Stimulated activated CD8-positive, alpha-beta memory T cell treated with anti-CD3 and anti-CD28 coated beads, Interleukin-2, amount 100 ng/mL, for 1 hour (primary cell): ENCODE data around the gene MESD.

Experiments used
- DNase-seq, 2 donors: peaks; one replicate each; pipeline ENCODE4 v3.0.0-alpha.2; 2020; ENCODE audit warnings: low read depth in 2 of 2

MESD gene

GRCh38 chr15:81015621-81016488 lies 26.2 kb upstream of the MESD start:
- DNase-seq = no peak

GRCh38 chr15:81014446-81015093 lies 25.0 kb upstream of the MESD start:
- no peak for DNase-seq

- no peak for DNase-seq
These were observed 23.8 kb upstream of the MESD start for GRCh38 chr15:81013396-81013929.

- no peak for DNase-seq
These were observed 23.0 kb upstream of the MESD start for GRCh38 chr15:81012588-81012987.

- no peak for DNase-seq
These were observed 22.0 kb upstream of the MESD start for GRCh38 chr15:81011593-81011992.

GRCh38 chr15:81010086-81010485 lies 20.5 kb upstream of the MESD start:
- DNase-seq = no peak

- DNase-seq = no peak
These were observed 18.7 kb upstream of the MESD start for GRCh38 chr15:81008312-81008711.

- no peak for DNase-seq
These were observed 17.9 kb upstream of the MESD start for GRCh38 chr15:81007428-81008064.

GRCh38 chr15:81006124-81006523 lies 16.5 kb upstream of the MESD start:
- no peak for DNase-seq

GRCh38 chr15:81003097-81003350 lies 13.4 kb upstream of the MESD start:
- DNase-seq = no peak

- DNase-seq = no peak
These were observed 12.9 kb upstream of the MESD start for GRCh38 chr15:81002331-81003096.

GRCh38 chr15:81002009-81002330 lies 12.4 kb upstream of the MESD start:
- DNase-seq = no peak

- DNase-seq = peak in 1 of 2 donors; percentile 18
These were observed 11.8 kb upstream of the MESD start for GRCh38 chr15:81001152-81002008.

GRCh38 chr15:81000624-81001151 lies 11.1 kb upstream of the MESD start, which contains the start of gene TLNRD1:
TSS of gene TLNRD1 (plus strand) at chr15:81000923. CDS start at chr15:81002272, 1,349 bp downstream.
- peak; percentile 52 to 65 for DNase-seq

GRCh38 chr15:81000144-81000623 lies 10.6 kb upstream of the MESD start:
- no peak for DNase-seq

GRCh38 chr15:80999623-81000036 lies 10.0 kb upstream of the MESD start:
- DNase-seq = peak in 1 of 2 donors; percentile 15

GRCh38 chr15:80998251-80998650 lies 8.6 kb upstream of the MESD start:
- no peak for DNase-seq

GRCh38 chr15:80997692-80998091 lies 8.1 kb upstream of the MESD start:
- DNase-seq = no peak

- DNase-seq = no peak
These were observed 6.6 kb upstream of the MESD start for GRCh38 chr15:80996247-80996646.

- DNase-seq = no peak
These were observed 2.8 kb upstream of the MESD start for GRCh38 chr15:80992441-80992840.

- no peak for DNase-seq
These were observed 2.4 kb upstream of the MESD start for GRCh38 chr15:80992006-80992405.
